Activated B cell treated with CpG ODN at 0.5 μM for 24 hours (primary cell): ENCODE results near the gene ZNF181. TPM values are rescaled to one million over a fixed set of nuclear protein-coding genes. Genes with fewer than 3 reads are reported as not detected.
"Not testable (repeated sequence)": the region's sequence is repeated elsewhere in the genome, so short reads cannot be mapped to it uniquely, and the experiment has no call there.

Experiments used
- ATAC-seq: fragments of 200-7000 bp; cut with Tn5 transposase; one replicate; pipeline ENCODE4 v1.10.0; 2021; ENCODE audit warnings: low read depth, mild to moderate bottlenecking, moderate library complexity
- CTCF ChIA-PET: fragments of 350-600 bp; sonication (Branson Sonifier 250); formaldehyde crosslinking; loops from one replicate; lab custom pipeline; 2021; ENCODE audit warnings: antibody characterized with exemption; lab: Charles Lee
- POLR2A ChIA-PET: fragments of 350-600 bp; sonication (Branson Sonifier 250); formaldehyde crosslinking; loops from one replicate; lab custom pipeline; 2021; ENCODE audit warnings: antibody characterized with exemption; lab: Charles Lee
- DNase-seq: peaks from one replicate; pipeline ENCODE4 v3.0.0; 2022
- H3K27ac Mint-ChIP-seq: one replicate; pipeline ENCODE4 v1.8.0; 2020; ENCODE audit warnings: mixed read lengths
- H3K27me3 Mint-ChIP-seq: one replicate; pipeline ENCODE4 v1.8.0; 2021; ENCODE audit warnings: mixed read lengths
- H3K36me3 Mint-ChIP-seq: one replicate; pipeline ENCODE4 v1.8.0; 2021; ENCODE audit warnings: low read depth, mixed read lengths
- H3K4me1 Mint-ChIP-seq: one replicate; pipeline ENCODE4 v1.8.0; 2021; ENCODE audit warnings: mixed read lengths
- H3K4me3 Mint-ChIP-seq: one replicate; pipeline ENCODE4 v1.8.0; 2020; ENCODE audit warnings: mild to moderate bottlenecking, mixed read lengths
- H3K9me3 Mint-ChIP-seq: one replicate; pipeline ENCODE4 v1.8.0; 2020; ENCODE audit warnings: mixed read lengths
- intact Hi-C: fragments of 100-400 bp; cut with micrococcal nuclease; formaldehyde crosslinking; loops from one replicate; pipeline ENCODE4 v1.15.1; 2024
- total RNA-seq: library from RNA; stranded (reverse); gene quantifications from 2 replicates; pipeline ENCODE4 v1.2.3, GENCODE V29; 2022
- TF ChIP-seq, protein P1 (sequence below): fragments of 200-600 bp; IDR thresholded peaks from one replicate; pipeline ENCODE4 v1.8.0; 2022; ENCODE audit warnings: antibody characterized with exemption, mild to moderate bottlenecking

ZNF181 gene
- total RNA-seq = 8.2 and 8.7 TPM in 2 replicates

DNA sequence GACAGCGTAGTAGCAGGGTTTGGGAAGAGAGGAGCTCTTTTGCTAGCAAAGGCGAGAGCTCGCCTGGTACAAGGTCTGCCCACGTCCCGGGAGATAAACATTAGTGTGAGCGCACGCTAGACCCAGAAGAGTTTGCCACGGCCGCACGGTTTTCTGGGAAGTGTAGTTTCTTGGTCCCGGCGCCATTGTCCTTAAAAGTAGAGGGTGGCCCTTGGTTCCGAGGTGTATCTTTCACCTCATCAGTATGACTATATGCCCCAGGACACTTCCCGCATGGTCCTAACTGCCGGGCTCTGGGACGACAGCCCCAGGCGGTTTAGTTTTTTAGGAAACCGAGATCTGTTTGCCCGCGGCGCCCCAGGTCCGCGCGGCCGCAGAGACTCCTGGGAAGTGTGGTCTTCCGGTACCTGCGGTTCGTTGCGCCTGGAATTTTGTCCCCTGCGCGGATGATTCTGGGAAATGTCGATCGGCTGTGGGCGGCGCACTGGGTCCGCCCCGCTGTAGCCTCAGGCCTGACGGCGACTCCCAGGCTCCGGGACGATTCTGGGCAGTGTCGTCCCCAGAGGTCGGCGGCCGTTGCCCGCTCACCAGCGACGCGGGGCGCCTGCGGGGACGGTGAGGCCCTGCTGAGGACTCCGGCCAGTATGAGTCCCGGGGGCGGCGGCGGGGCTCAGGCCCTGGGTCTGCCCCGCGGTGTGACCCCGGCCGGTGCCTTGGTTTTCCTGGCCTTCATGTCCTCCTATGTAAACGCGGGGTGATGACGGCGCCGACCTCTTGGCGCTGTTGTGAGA is at the start of gene ZNF181:
Gene ZNF181, plus strand, starts transcription at position 498 of the 791 bp plus-strand sequence. CDS start 795 bp downstream, outside the sequence.
- H3K9me3 Mint-ChIP-seq = peaks cover 3% of the 10 kb centered on the region
- H3K36me3 Mint-ChIP-seq = peaks cover 30% of the 10 kb centered on the region
- H3K27ac Mint-ChIP-seq = peak within 1 kb of the TSS; percentile 97
- DNase-seq (peak; percentile 72), ATAC-seq (peak; percentile 88)
- H3K4me1 Mint-ChIP-seq = peaks cover 25% of the 10 kb centered on the region
- CTCF ChIA-PET = no interaction called here
- peak within 1 kb of the TSS; percentile 97 for H3K4me3 Mint-ChIP-seq
- peaks cover 3% of the 10 kb centered on the region for H3K27me3 Mint-ChIP-seq
- TF ChIP-seq, protein P1, sequence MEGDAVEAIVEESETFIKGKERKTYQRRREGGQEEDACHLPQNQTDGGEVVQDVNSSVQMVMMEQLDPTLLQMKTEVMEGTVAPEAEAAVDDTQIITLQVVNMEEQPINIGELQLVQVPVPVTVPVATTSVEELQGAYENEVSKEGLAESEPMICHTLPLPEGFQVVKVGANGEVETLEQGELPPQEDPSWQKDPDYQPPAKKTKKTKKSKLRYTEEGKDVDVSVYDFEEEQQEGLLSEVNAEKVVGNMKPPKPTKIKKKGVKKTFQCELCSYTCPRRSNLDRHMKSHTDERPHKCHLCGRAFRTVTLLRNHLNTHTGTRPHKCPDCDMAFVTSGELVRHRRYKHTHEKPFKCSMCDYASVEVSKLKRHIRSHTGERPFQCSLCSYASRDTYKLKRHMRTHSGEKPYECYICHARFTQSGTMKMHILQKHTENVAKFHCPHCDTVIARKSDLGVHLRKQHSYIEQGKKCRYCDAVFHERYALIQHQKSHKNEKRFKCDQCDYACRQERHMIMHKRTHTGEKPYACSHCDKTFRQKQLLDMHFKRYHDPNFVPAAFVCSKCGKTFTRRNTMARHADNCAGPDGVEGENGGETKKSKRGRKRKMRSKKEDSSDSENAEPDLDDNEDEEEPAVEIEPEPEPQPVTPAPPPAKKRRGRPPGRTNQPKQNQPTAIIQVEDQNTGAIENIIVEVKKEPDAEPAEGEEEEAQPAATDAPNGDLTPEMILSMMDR = no peak
- POLR2A ChIA-PET = interaction anchor here (0.6 to 2.0 kb wide), 6 partner anchors 21 to 1755 kb away, joined by 3 to 16 read pairs (median 4); partner anchors contain the start of genes SCGB2B2, ZNF30, ZNF302 and ZNF566
- intact Hi-C loops = loop anchor here (1.0 to 10.0 kb wide), 3 partner anchors 39 to 191 kb away; partner anchors contain the start of genes SCGB2B2, ZNF30, ZNF302 and ZNF599

GRCh38 chr19:34685266-34685665 is 48.8 kb upstream of the ZNF181 start:
- POLR2A ChIA-PET, H3K4me1 Mint-ChIP-seq, CTCF ChIA-PET, ATAC-seq, intact Hi-C loops, H3K27me3 Mint-ChIP-seq, H3K4me3 Mint-ChIP-seq, H3K27ac Mint-ChIP-seq, DNase-seq: not testable (repeated sequence)
- peaks cover 51% of the 10 kb centered on the region for H3K36me3 Mint-ChIP-seq
- H3K9me3 Mint-ChIP-seq = peaks cover 37% of the 10 kb centered on the region

- Mint-ChIP-seq H3K9me3 (peaks cover 39% of the 10 kb centered on the region), H3K36me3 (peaks cover 42% of the 10 kb centered on the region), H3K27ac (no peak overlapping the region), H3K4me1 (no peaks in the 10 kb centered on the region), H3K4me3 (no peak overlapping the region), H3K27me3 (peaks cover 7% of the 10 kb centered on the region)
- DNase-seq (no peak), ATAC-seq (no peak)
- ChIA-PET POLR2A (no interaction called here), CTCF (no interaction called here)
- TF ChIP-seq, protein P1 = no peak
- intact Hi-C loops = no loop called here
Observed at GRCh38 chr19:34686455-34686854, 47.6 kb upstream of the ZNF181 start.

- peaks cover 37% of the 10 kb centered on the region for H3K36me3 Mint-ChIP-seq
- DNase-seq = no peak
- intact Hi-C loops = no loop called here
- CTCF ChIA-PET = no interaction called here
- TF ChIP-seq, protein P1 = no peak
- ATAC-seq = no peak
- H3K27me3 Mint-ChIP-seq = peaks cover 8% of the 10 kb centered on the region
- POLR2A ChIA-PET = no interaction called here
- H3K4me1 Mint-ChIP-seq = no peaks in the 10 kb centered on the region
- no peak overlapping the region for H3K27ac Mint-ChIP-seq
- no peak overlapping the region for H3K4me3 Mint-ChIP-seq
- H3K9me3 Mint-ChIP-seq = peaks cover 39% of the 10 kb centered on the region
Observed at GRCh38 chr19:34687348-34687747, 46.7 kb upstream of the ZNF181 start.

DNA sequence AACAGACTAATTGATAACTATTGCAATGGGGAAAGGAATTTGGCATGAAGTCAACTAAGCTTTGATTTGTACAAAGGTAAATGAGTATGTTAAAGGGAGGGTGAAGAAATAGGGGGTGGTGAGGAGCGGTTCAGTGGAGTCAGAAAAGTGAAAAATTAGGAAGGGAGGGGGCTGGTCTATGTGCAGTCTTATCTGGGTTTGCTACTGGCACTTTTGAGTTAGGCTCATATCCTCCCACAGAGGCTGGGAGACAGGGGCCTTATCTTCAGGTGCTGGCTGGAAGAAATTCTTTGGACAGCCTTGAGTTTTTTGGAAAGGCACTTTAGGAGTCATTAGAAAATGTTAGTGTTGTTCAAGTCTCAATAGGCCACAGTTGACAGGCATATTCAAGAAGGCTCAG is 45.5 kb upstream of the ZNF181 start:
- DNase-seq = no peak
- Mint-ChIP-seq H3K27ac (no peak overlapping the region), H3K9me3 (peaks cover 34% of the 10 kb centered on the region), H3K27me3 (peaks cover 12% of the 10 kb centered on the region), H3K4me1 (no peaks in the 10 kb centered on the region), H3K36me3 (peaks cover 26% of the 10 kb centered on the region), H3K4me3 (no peak overlapping the region)
- CTCF ChIA-PET = no interaction called here
- no peak for ATAC-seq
- TF ChIP-seq, protein P1 = no peak
- POLR2A ChIA-PET = no interaction called here
- intact Hi-C loops = no loop called here
